ENCODE measurements around the gene PEA15. TPM values are rescaled to one million over a fixed set of nuclear protein-coding genes. Genes with fewer than 3 reads are reported as not detected.

PEA15 gene
- total RNA-seq, 1 donor from 2014 or later, result 325 TPM

- no peaks in the 10 kb centered on the region for H3K9me3 Mint-ChIP-seq (ENCODE audit: low read depth)
- H3K36me3 Mint-ChIP-seq (ENCODE audit: low read depth), result peaks cover 41% of the 10 kb centered on the region
- no peak overlapping the region for H3K4me3 Mint-ChIP-seq (ENCODE audit: unreplicated experiment)
- TF ChIP-seq CTCF (IDR thresholded peaks at IDR 0.05), result no peak
- H3K27me3 Mint-ChIP-seq (ENCODE audit: low read depth), result no peaks in the 10 kb centered on the region
- DNase-seq (ENCODE audit: low spot score), result no peak
- H3K4me1 Mint-ChIP-seq (ENCODE audit: low read depth), result peaks cover 54% of the 10 kb centered on the region
- peak overlapping the region; percentile 78 for H3K27ac Mint-ChIP-seq (ENCODE audit: unreplicated experiment)
Measured at GRCh38 chr1:160214481-160215140, 9.4 kb downstream of the PEA15 start.

DNA sequence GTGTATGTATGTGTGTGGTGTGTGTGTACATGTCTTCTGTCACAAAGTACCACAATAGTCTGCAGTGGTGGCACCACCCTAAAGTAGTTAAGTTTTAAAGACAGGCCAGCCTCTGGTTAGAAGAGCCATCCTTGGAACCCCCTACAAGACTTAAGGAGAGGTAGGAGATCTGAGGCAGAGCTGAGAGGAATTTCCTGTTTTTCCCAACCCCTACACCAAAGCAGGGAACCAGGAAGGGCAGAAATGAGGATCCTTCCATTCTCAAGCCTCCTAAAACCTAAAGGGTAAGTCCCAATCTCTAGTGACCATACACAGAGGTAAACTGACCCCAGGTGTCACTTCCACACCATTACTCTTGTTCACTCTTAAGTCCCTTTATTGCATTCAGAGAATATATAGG lies 11.1 kb downstream of the PEA15 start:
- H3K9me3 Mint-ChIP-seq (ENCODE audit: low read depth), result no peaks in the 10 kb centered on the region
- peaks cover 38% of the 10 kb centered on the region for H3K36me3 Mint-ChIP-seq (ENCODE audit: low read depth)
- H3K4me1 Mint-ChIP-seq (ENCODE audit: low read depth), result peaks cover 43% of the 10 kb centered on the region
- no peaks in the 10 kb centered on the region for H3K27me3 Mint-ChIP-seq (ENCODE audit: low read depth)
- no peak for TF ChIP-seq CTCF (IDR thresholded peaks at IDR 0.05)
- DNase-seq (ENCODE audit: low spot score), result no peak
- no peak overlapping the region for H3K4me3 Mint-ChIP-seq (ENCODE audit: unreplicated experiment)
- H3K27ac Mint-ChIP-seq (ENCODE audit: unreplicated experiment), result peak overlapping the region; percentile 28

DNA sequence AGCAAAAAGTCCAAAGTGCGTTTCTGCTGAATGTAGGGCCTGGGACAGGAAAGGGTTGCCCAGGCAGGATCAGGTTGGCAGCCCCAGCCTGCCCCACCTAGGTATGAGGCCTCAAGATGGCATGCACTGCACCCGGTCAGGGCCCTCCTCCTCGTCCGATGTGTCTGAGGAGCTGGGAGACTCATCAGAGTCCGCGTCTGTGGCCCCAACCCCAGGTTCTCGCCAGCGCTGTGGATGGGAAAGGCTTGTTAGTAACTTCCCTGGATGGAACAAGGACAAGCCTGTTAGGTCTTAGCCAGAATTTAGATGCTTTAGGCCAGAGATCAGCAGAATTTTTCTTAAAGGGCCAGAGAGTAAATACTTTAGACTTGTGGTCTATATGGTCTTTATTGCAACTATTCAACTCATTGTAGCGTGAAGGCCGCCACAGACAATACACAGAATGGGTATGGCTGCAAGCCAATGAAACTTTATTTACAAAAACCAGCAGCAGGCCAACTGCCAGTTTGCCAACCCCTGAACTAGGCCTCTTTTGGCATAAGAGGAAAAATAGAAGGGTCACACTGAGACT lies 12.4 kb downstream of the PEA15 start:
- peaks cover 40% of the 10 kb centered on the region for H3K4me1 Mint-ChIP-seq (ENCODE audit: low read depth)
- no peak for TF ChIP-seq CTCF (IDR thresholded peaks at IDR 0.05)
- peak overlapping the region; percentile 78 for H3K27ac Mint-ChIP-seq (ENCODE audit: unreplicated experiment)
- H3K4me3 Mint-ChIP-seq (ENCODE audit: unreplicated experiment), result no peak overlapping the region
- peaks cover 32% of the 10 kb centered on the region for H3K36me3 Mint-ChIP-seq (ENCODE audit: low read depth)
- no peaks in the 10 kb centered on the region for H3K9me3 Mint-ChIP-seq (ENCODE audit: low read depth)
- no peaks in the 10 kb centered on the region for H3K27me3 Mint-ChIP-seq (ENCODE audit: low read depth)
- DNase-seq (ENCODE audit: low spot score), result no peak

DNA sequence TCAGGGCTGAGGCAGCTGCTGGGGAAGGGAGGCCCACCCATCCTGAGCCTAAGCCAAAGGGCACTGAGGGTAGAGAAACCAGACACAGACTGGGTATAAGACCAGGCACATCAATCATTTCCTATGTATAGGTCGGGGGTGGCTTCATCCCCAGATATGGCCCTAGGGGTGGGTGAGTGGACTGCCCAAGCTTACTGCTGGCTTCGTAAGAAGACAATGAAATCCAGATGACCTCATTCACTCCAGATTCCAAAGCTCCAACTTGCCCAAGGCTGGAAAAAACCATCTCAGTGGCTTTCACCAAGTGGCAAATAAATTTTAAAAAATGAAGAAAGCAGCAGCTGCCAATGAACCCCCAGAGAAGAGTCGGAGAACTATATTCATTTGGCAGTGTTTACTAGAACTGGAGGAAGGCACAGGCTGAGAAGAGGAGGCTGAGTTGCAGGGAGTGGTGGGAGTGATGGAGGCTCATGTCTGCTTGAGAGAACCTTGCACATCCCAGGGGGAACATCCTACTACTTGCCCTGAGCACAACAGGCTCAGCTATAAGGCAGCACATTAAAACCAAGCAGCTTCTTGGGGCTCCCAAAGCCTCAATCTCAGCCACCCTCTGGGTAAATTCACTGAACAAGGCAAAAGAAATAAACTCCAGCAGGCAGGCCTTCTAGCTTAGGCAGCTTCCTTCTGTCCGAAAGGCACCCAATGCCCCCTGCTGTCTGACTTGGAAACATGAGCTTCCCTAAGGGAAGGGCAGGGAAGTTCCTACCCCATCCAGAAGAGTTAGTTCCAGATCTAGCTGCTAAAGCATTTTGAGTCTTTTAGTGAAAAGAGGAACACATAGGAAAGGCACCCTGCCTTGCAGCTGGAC lies 14.1 kb downstream of the PEA15 start:
- Mint-ChIP-seq H3K27me3 (ENCODE audit: low read depth) (no peaks in the 10 kb centered on the region), H3K4me3 (ENCODE audit: unreplicated experiment) (no peak overlapping the region), H3K9me3 (ENCODE audit: low read depth) (no peaks in the 10 kb centered on the region), H3K4me1 (ENCODE audit: low read depth) (peaks cover 38% of the 10 kb centered on the region), H3K36me3 (ENCODE audit: low read depth) (peaks cover 26% of the 10 kb centered on the region), H3K27ac (ENCODE audit: unreplicated experiment) (peak overlapping the region; percentile 78)
- no peak for DNase-seq (ENCODE audit: low spot score)
- TF ChIP-seq CTCF (IDR thresholded peaks at IDR 0.05), result peak; percentile 80

DNA sequence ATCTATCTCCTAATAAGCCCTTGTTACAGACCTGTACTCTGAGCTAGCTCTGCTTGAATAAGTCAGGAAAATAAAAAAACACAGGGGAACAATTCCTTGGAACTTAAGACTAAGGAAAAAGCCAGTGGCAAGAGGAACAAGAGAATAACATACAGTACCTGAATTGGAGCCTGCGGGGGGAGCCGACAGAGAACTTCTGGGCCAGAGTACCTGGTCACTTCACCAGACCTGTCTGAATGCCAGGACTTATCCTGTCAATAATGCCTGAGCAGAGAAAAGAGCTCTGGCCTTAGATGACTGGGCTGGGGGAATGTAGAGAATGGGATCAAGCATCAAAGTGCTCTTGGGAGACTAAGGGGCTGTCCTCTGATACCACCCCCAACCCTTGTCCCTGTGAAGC lies 15.1 kb downstream of the PEA15 start:
- Mint-ChIP-seq H3K4me1 (ENCODE audit: low read depth) (peaks cover 37% of the 10 kb centered on the region), H3K27me3 (ENCODE audit: low read depth) (no peaks in the 10 kb centered on the region), H3K4me3 (ENCODE audit: unreplicated experiment) (no peak overlapping the region), H3K36me3 (ENCODE audit: low read depth) (peaks cover 26% of the 10 kb centered on the region), H3K9me3 (ENCODE audit: low read depth) (no peaks in the 10 kb centered on the region), H3K27ac (ENCODE audit: unreplicated experiment) (no peak overlapping the region)
- no peak for TF ChIP-seq CTCF (IDR thresholded peaks at IDR 0.05)
- no peak for DNase-seq (ENCODE audit: low spot score)
